Measurements from ENCODE around the gene CDCA3. TPM values are rescaled to one million over a fixed set of nuclear protein-coding genes. Genes with fewer than 3 reads are reported as not detected.

CDCA3 gene
- total RNA-seq, 6 experiments from 2014 or later: 0.62 to 1.7 (median 1.3) TPM

DNA sequence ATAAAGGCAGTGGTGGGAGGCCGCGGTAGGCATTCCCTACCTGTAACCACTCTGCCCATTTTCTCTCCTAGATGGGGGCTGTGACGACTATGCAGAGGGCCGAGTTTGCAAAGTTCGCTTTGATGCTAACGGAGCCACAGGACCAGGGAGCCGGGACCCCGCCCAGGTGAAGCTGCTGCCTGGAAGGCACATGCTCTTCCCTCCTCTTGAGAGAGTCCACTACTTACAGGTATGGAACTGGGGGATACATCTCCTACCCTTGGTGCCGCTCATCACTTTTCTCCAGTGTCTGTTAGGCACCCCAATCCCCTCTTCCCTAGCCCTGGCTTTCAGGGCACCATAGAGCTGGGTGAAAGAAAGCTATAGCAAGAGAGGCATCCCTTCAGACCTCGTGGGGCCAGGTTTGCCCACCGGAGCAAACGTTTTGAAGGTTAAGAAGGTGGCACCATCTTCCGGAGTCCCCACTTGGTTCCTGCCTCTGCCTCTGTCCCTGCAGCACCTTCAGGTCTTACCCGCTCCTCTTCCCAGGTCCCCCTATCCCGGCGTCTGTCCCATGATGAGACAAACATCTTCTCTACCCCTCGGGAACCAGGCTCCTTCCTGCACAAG lies 24.9 kb downstream of the CDCA3 start:
- 60% methylated on average over 6 of the region's 17 CpGs for WGBS (ENCODE audit: insufficient coverage, low coverage, low lambda C conversion rate, missing lambda C conversion rate)
- intact Hi-C loops (cut with DNase I): loop anchor here in 1 of 2 donors (5.0 kb wide), 1 partner anchor 94 kb away; no protein-coding TSS in a partner anchor
- H3K4me3 ChIP-seq: no peak overlapping the region
- H3K9me3 ChIP-seq: no peaks in the 10 kb centered on the region
- no peaks in the 10 kb centered on the region for H3K27me3 ChIP-seq
- no peak overlapping the region for H3K27ac ChIP-seq
- H3K36me3 ChIP-seq: no peaks in the 10 kb centered on the region
- TF ChIP-seq POLR2A (IDR thresholded peaks at IDR 0.05) (no peak), CTCF (IDR thresholded peaks at IDR 0.05) (no peak)
- no peak for DNase-seq
- ATAC-seq: no peak
- peaks cover 0 to 10% (median 0%) of the 10 kb centered on the region in 4 donors for H3K4me1 ChIP-seq

- peaks cover 0 to 10% (median 0%) of the 10 kb centered on the region in 4 donors for H3K4me1 ChIP-seq
- DNase-seq (peak; percentile 85 to 86 (median 85)), ATAC-seq (peak; percentile 83 to 87 (median 84))
- WGBS (ENCODE audit: insufficient coverage, low coverage, low lambda C conversion rate, missing lambda C conversion rate): 13% methylated on average over 16 of the region's 19 CpGs
- H3K36me3 ChIP-seq: no peaks in the 10 kb centered on the region
- H3K9me3 ChIP-seq: no peaks in the 10 kb centered on the region
- intact Hi-C loops (cut with DNase I): loop anchor here in 1 of 2 donors (5.0 kb wide), 1 partner anchor 93 kb away; no protein-coding TSS in a partner anchor
- no peak overlapping the region for H3K4me3 ChIP-seq
- no peak overlapping the region for H3K27ac ChIP-seq
- TF ChIP-seq POLR2A (IDR thresholded peaks at IDR 0.05) (no peak), CTCF (IDR thresholded peaks at IDR 0.05) (peak; percentile 94 to 95 (median 94))
- no peaks in the 10 kb centered on the region for H3K27me3 ChIP-seq
Measured at GRCh38 chr12:6825398-6826124, 25.5 kb downstream of the CDCA3 start.

DNA sequence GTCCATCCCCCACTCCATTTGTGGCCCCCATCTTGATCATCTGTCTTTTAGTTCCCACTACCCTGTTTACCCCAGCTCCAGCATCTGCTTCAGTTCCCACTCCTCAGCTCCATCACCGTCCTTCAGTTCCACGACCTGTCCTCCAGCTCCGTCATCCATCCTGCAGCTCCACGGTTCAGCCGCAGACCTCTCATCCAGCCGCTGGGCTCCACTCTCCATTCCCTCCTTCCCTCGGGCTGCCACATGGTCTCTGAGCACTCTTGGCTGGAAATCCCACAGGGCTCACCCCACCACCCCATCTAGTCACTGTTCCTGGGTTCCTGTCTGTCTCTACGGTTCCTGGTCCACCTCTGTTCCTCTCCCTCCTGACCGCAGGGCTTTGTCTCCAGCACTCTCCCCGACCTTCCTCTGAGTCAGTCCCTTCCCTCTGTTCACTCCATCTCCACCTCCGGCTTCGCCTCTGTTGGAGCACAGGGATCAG lies 26.1 kb downstream of the CDCA3 start:
- H3K27me3 ChIP-seq: no peaks in the 10 kb centered on the region

More for the DNA sequence above, 26.1 kb downstream of the CDCA3 start:
- H3K4me1 ChIP-seq: peaks cover 0 to 10% (median 0%) of the 10 kb centered on the region in 4 donors
- no peak for DNase-seq
- no peak for ATAC-seq
- no peak for TF ChIP-seq POLR2A (IDR thresholded peaks at IDR 0.05)
- no peak for TF ChIP-seq CTCF (IDR thresholded peaks at IDR 0.05)
- H3K36me3 ChIP-seq: no peaks in the 10 kb centered on the region
- intact Hi-C loops (cut with DNase I): loop anchor here in 1 of 2 donors (5.0 kb wide), 1 partner anchor 93 kb away; no protein-coding TSS in a partner anchor
- 51% methylated on average over 12 of the region's 12 CpGs for WGBS (ENCODE audit: insufficient coverage, low coverage, low lambda C conversion rate, missing lambda C conversion rate)
- no peak overlapping the region for H3K27ac ChIP-seq
- no peak overlapping the region for H3K4me3 ChIP-seq
- no peaks in the 10 kb centered on the region for H3K9me3 ChIP-seq
